Endometrial microvascular endothelial cells (primary cell): Measurements from ENCODE around the gene NFASC. TPM values are rescaled to one million over a fixed set of nuclear protein-coding genes. Genes with fewer than 3 reads are reported as not detected.

ENCODE experiments used
- in situ Hi-C: cut with HindIII; loops from 2 replicates; pipeline ENCODE4 v1.10.0; 2017; ENCODE audit warnings: low sequenced_read_pairs, low pct_unique_long_range_greater_than_20kb; ENCODE audit errors: inconsistent ontology term
- total RNA-seq: library from RNA; depleted of rRNA; stranded (reverse); fragments of >200 nt; gene quantifications from one replicate; pipeline ENCODE4 v1.2.3, GENCODE V29; 2015; ENCODE audit errors: inconsistent ontology term

NFASC gene
- total RNA-seq: not detected

GRCh38 chr1:204870160-204870912, at the start of gene NFASC:
Gene NFASC, plus strand, starts transcription at chr1:204870862. Its CDS starts 73,454 bp downstream, at chr1:204944316.
- in situ Hi-C loops: no loop called here

GRCh38 chr1:204821476-204821875, 49.2 kb upstream of the NFASC start:
- in situ Hi-C loops: no loop called here

- in situ Hi-C loops: no loop called here
Measured at GRCh38 chr1:204821924-204822323, 48.7 kb upstream of the NFASC start.

GRCh38 chr1:204826970-204827369, 43.7 kb upstream of the NFASC start:
- in situ Hi-C loops: no loop called here

GRCh38 chr1:204828352-204828850, 42.3 kb upstream of the NFASC start:
- in situ Hi-C loops: no loop called here

- in situ Hi-C loops: no loop called here
Measured at GRCh38 chr1:204829133-204829825, 41.4 kb upstream of the NFASC start.

GRCh38 chr1:204830747-204831146, 39.9 kb upstream of the NFASC start:
- in situ Hi-C loops: no loop called here

GRCh38 chr1:204831186-204831585, 39.5 kb upstream of the NFASC start:
- in situ Hi-C loops: no loop called here

- in situ Hi-C loops: no loop called here
Measured at GRCh38 chr1:204834336-204834735, 36.3 kb upstream of the NFASC start.

- in situ Hi-C loops: no loop called here
Measured at GRCh38 chr1:204834752-204835151, 35.9 kb upstream of the NFASC start.

GRCh38 chr1:204835737-204836136, 34.9 kb upstream of the NFASC start:
- in situ Hi-C loops: no loop called here

- in situ Hi-C loops: no loop called here
Measured at GRCh38 chr1:204836856-204837255, 33.8 kb upstream of the NFASC start.

- in situ Hi-C loops: no loop called here
Measured at GRCh38 chr1:204837440-204838084, 33.1 kb upstream of the NFASC start.

GRCh38 chr1:204841316-204841715, 29.3 kb upstream of the NFASC start:
- in situ Hi-C loops: no loop called here

GRCh38 chr1:204841798-204842197, 28.9 kb upstream of the NFASC start:
- in situ Hi-C loops: no loop called here

GRCh38 chr1:204842369-204842768, 28.3 kb upstream of the NFASC start:
- in situ Hi-C loops: no loop called here

- in situ Hi-C loops: no loop called here
Measured at GRCh38 chr1:204842892-204843291, 27.8 kb upstream of the NFASC start.

GRCh38 chr1:204846546-204846945, 24.1 kb upstream of the NFASC start:
- in situ Hi-C loops: no loop called here

- in situ Hi-C loops: no loop called here
Measured at GRCh38 chr1:204848579-204848978, 22.1 kb upstream of the NFASC start.

- in situ Hi-C loops: no loop called here
Measured at GRCh38 chr1:204852854-204853253, 17.8 kb upstream of the NFASC start.
